Activated T-cell treated with anti-CD3 and anti-CD28 coated beads, Interleukin-2, amount 50 U/mL, for 4 hours (primary cell): ENCODE results near the gene SETD3. TPM values are rescaled to one million over a fixed set of nuclear protein-coding genes. Genes with fewer than 3 reads are reported as not detected.

Experiments used
- ATAC-seq, 2 donors: fragments of 200-7000 bp; cut with Tn5 transposase; one replicate each; pipeline ENCODE4 v1.10.0; 2021
- DNase-seq: peaks from one replicate; pipeline ENCODE4 v3.0.0-alpha.2; 2020
- H3K27me3 Mint-ChIP-seq: one replicate; pipeline ENCODE4 v1.8.0; 2021; ENCODE audit warnings: low read depth, mixed read lengths
- H3K36me3 Mint-ChIP-seq: one replicate; pipeline ENCODE4 v1.8.0; 2022; ENCODE audit warnings: mixed read lengths; ENCODE audit not compliant: insufficient read depth
- H3K4me1 Mint-ChIP-seq: one replicate; pipeline ENCODE4 v1.8.0; 2021; ENCODE audit warnings: low read depth, mixed read lengths
- H3K4me3 Mint-ChIP-seq: one replicate; pipeline ENCODE4 v1.8.0; 2021; ENCODE audit warnings: mild to moderate bottlenecking, moderate library complexity, mixed read lengths
- H3K9me3 Mint-ChIP-seq: one replicate; pipeline ENCODE4 v1.8.0; 2021; ENCODE audit warnings: mixed read lengths
- total RNA-seq, 3 donors: library from RNA; stranded (reverse); gene quantifications; one replicate each; pipeline ENCODE4 v1.2.1, GENCODE V29; 2021

The SETD3 gene
- total RNA-seq, 3 donors from 2014 or later, result 51.8 to 58.1 (median 54.8) TPM

GRCh38 chr14:99382781-99383471 is 97.7 kb downstream of the SETD3 start:
- Mint-ChIP-seq H3K36me3 (no peaks in the 10 kb centered on the region), H3K4me1 (peaks cover 9% of the 10 kb centered on the region), H3K27me3 (peaks cover 50% of the 10 kb centered on the region), H3K4me3 (no peak overlapping the region), H3K9me3 (no peaks in the 10 kb centered on the region)
- DNase-seq, result no peak
- no peak for ATAC-seq

GRCh38 chr14:99382071-99382470 is 98.6 kb downstream of the SETD3 start:
- Mint-ChIP-seq H3K9me3 (no peaks in the 10 kb centered on the region), H3K36me3 (no peaks in the 10 kb centered on the region), H3K27me3 (peaks cover 50% of the 10 kb centered on the region), H3K4me3 (no peak overlapping the region), H3K4me1 (peaks cover 4% of the 10 kb centered on the region)
- no peak for DNase-seq
- no peak for ATAC-seq

- ATAC-seq (no peak), DNase-seq (no peak)
- H3K4me3 Mint-ChIP-seq, result no peak overlapping the region
- peaks cover 49% of the 10 kb centered on the region for H3K27me3 Mint-ChIP-seq
- H3K9me3 Mint-ChIP-seq, result no peaks in the 10 kb centered on the region
- no peaks in the 10 kb centered on the region for H3K36me3 Mint-ChIP-seq
- H3K4me1 Mint-ChIP-seq, result no peaks in the 10 kb centered on the region
Measured at GRCh38 chr14:99381688-99382060, 99.0 kb downstream of the SETD3 start.

- no peak overlapping the region for H3K4me3 Mint-ChIP-seq
- H3K4me1 Mint-ChIP-seq, result no peaks in the 10 kb centered on the region
- ATAC-seq, result no peak
- DNase-seq, result no peak
- no peaks in the 10 kb centered on the region for H3K36me3 Mint-ChIP-seq
- H3K27me3 Mint-ChIP-seq, result peaks cover 46% of the 10 kb centered on the region
- no peaks in the 10 kb centered on the region for H3K9me3 Mint-ChIP-seq
Measured at GRCh38 chr14:99380991-99381687, 99.5 kb downstream of the SETD3 start.

- Mint-ChIP-seq H3K27me3 (peaks cover 41% of the 10 kb centered on the region), H3K4me1 (no peaks in the 10 kb centered on the region), H3K36me3 (no peaks in the 10 kb centered on the region), H3K9me3 (no peaks in the 10 kb centered on the region), H3K4me3 (no peak overlapping the region)
- ATAC-seq (no peak), DNase-seq (no peak)
Measured at GRCh38 chr14:99380402-99380801, 100.3 kb downstream of the SETD3 start.

GRCh38 chr14:99378782-99379214 is 101.9 kb downstream of the SETD3 start:
- no peak overlapping the region for H3K4me3 Mint-ChIP-seq
- ATAC-seq, result no peak
- peaks cover 32% of the 10 kb centered on the region for H3K27me3 Mint-ChIP-seq
- no peak for DNase-seq
- no peaks in the 10 kb centered on the region for H3K4me1 Mint-ChIP-seq
- H3K9me3 Mint-ChIP-seq, result no peaks in the 10 kb centered on the region
- H3K36me3 Mint-ChIP-seq, result no peaks in the 10 kb centered on the region

- no peak overlapping the region for H3K4me3 Mint-ChIP-seq
- H3K9me3 Mint-ChIP-seq, result no peaks in the 10 kb centered on the region
- DNase-seq (no peak), ATAC-seq (no peak)
- peaks cover 32% of the 10 kb centered on the region for H3K27me3 Mint-ChIP-seq
- no peaks in the 10 kb centered on the region for H3K4me1 Mint-ChIP-seq
- H3K36me3 Mint-ChIP-seq, result no peaks in the 10 kb centered on the region
Measured at GRCh38 chr14:99377951-99378350, 102.7 kb downstream of the SETD3 start.

- DNase-seq (no peak), ATAC-seq (no peak)
- Mint-ChIP-seq H3K4me1 (no peaks in the 10 kb centered on the region), H3K9me3 (no peaks in the 10 kb centered on the region), H3K36me3 (no peaks in the 10 kb centered on the region), H3K4me3 (no peak overlapping the region), H3K27me3 (peaks cover 22% of the 10 kb centered on the region)
Measured at GRCh38 chr14:99374964-99375363, 105.7 kb downstream of the SETD3 start.

GRCh38 chr14:99363616-99364290 is 116.9 kb downstream of the SETD3 start:
- H3K4me3 Mint-ChIP-seq, result no peak overlapping the region
- no peaks in the 10 kb centered on the region for H3K27me3 Mint-ChIP-seq
- no peaks in the 10 kb centered on the region for H3K9me3 Mint-ChIP-seq
- ATAC-seq, result no peak
- H3K36me3 Mint-ChIP-seq, result no peaks in the 10 kb centered on the region
- H3K4me1 Mint-ChIP-seq, result no peaks in the 10 kb centered on the region
- DNase-seq, result no peak

GRCh38 chr14:99363051-99363450 is 117.6 kb downstream of the SETD3 start:
- ATAC-seq (no peak), DNase-seq (no peak)
- H3K4me3 Mint-ChIP-seq, result no peak overlapping the region
- no peaks in the 10 kb centered on the region for H3K4me1 Mint-ChIP-seq
- H3K27me3 Mint-ChIP-seq, result no peaks in the 10 kb centered on the region
- H3K9me3 Mint-ChIP-seq, result no peaks in the 10 kb centered on the region
- no peaks in the 10 kb centered on the region for H3K36me3 Mint-ChIP-seq

GRCh38 chr14:99361596-99362215 is 119.0 kb downstream of the SETD3 start:
- no peak for ATAC-seq
- Mint-ChIP-seq H3K4me1 (no peaks in the 10 kb centered on the region), H3K9me3 (no peaks in the 10 kb centered on the region), H3K36me3 (no peaks in the 10 kb centered on the region), H3K4me3 (no peak overlapping the region), H3K27me3 (no peaks in the 10 kb centered on the region)
- no peak for DNase-seq

- ATAC-seq (no peak), DNase-seq (no peak)
- Mint-ChIP-seq H3K36me3 (no peaks in the 10 kb centered on the region), H3K27me3 (no peaks in the 10 kb centered on the region), H3K9me3 (no peaks in the 10 kb centered on the region), H3K4me1 (no peaks in the 10 kb centered on the region), H3K4me3 (no peak overlapping the region)
Measured at GRCh38 chr14:99360774-99361595, 119.7 kb downstream of the SETD3 start.

- DNase-seq (no peak), ATAC-seq (no peak)
- Mint-ChIP-seq H3K9me3 (no peaks in the 10 kb centered on the region), H3K4me3 (no peak overlapping the region), H3K36me3 (no peaks in the 10 kb centered on the region), H3K4me1 (no peaks in the 10 kb centered on the region), H3K27me3 (no peaks in the 10 kb centered on the region)
Measured at GRCh38 chr14:99359906-99360305, 120.8 kb downstream of the SETD3 start.

- no peaks in the 10 kb centered on the region for H3K9me3 Mint-ChIP-seq
- no peaks in the 10 kb centered on the region for H3K27me3 Mint-ChIP-seq
- no peak for ATAC-seq
Measured at GRCh38 chr14:99357916-99358390, 122.7 kb downstream of the SETD3 start.

More at GRCh38 chr14:99357916-99358390, 122.7 kb downstream of the SETD3 start:
- H3K36me3 Mint-ChIP-seq, result no peaks in the 10 kb centered on the region
- no peak for DNase-seq
- H3K4me3 Mint-ChIP-seq, result no peak overlapping the region
- no peaks in the 10 kb centered on the region for H3K4me1 Mint-ChIP-seq
